Mesendoderm (in vitro differentiated cells): Measurements from ENCODE around the gene OTOP3.

Source experiments
- DNase-seq: peaks from one replicate; pipeline ENCODE4 v3.0.0; 2013
- H2AK5ac ChIP-seq: 2 replicates; pipeline ENCODE4 v1.6.1; 2013; ENCODE audit warnings: low read length, inconsistent platforms
- H2BK120ac ChIP-seq: 2 replicates; pipeline ENCODE4 v1.6.1; 2013; ENCODE audit warnings: low read depth, mild to moderate bottlenecking, low read length, moderate library complexity, mixed read lengths
- H2BK15ac ChIP-seq: replicated peaks from 2 replicates; pipeline ENCODE4 v1.6.1; 2013; ENCODE audit warnings: low read depth, mild to moderate bottlenecking, moderate library complexity
- H2BK5ac ChIP-seq: 2 replicates; pipeline ENCODE4 v1.6.1; 2013; ENCODE audit warnings: low read length, inconsistent platforms
- H3K18ac ChIP-seq: 2 replicates; pipeline ENCODE4 v1.6.1; 2013; ENCODE audit warnings: mild to moderate bottlenecking, low read length, mixed read lengths
- H3K23ac ChIP-seq: one replicate; pipeline ENCODE4 v1.6.1; 2013; ENCODE audit warnings: low read length
- H3K27ac ChIP-seq: 2 replicates; pipeline ENCODE4 v1.5.1; 2013; ENCODE audit warnings: low read depth, mild to moderate bottlenecking, inconsistent platforms, low read length, moderate library complexity
- H3K27me3 ChIP-seq: 2 replicates; pipeline ENCODE4 v1.6.1; 2013; ENCODE audit warnings: low read length, control low read depth, mild to moderate bottlenecking, inconsistent platforms; ENCODE audit not compliant: insufficient read depth, poor library complexity
- H3K36me3 ChIP-seq: 2 replicates; pipeline ENCODE4 v1.6.1; 2013; ENCODE audit warnings: low read length, inconsistent platforms; ENCODE audit not compliant: control insufficient read depth, insufficient read depth
- H3K4ac ChIP-seq: one replicate; pipeline ENCODE4 v1.6.1; 2013; ENCODE audit warnings: low read depth, mild to moderate bottlenecking, low read length, moderate library complexity
- H3K4me1 ChIP-seq: 2 replicates; pipeline ENCODE4 v1.6.1; 2013; ENCODE audit warnings: low read depth, low read length, inconsistent platforms; ENCODE audit not compliant: control insufficient read depth
- H3K4me2 ChIP-seq: 2 replicates; pipeline ENCODE4 v1.6.1; 2013; ENCODE audit warnings: low read length
- H3K4me3 ChIP-seq: 2 replicates; pipeline ENCODE4 v1.5.1; 2013; ENCODE audit warnings: mild to moderate bottlenecking, low read length
- H3K56ac ChIP-seq: one replicate; pipeline ENCODE4 v1.6.1; 2013; ENCODE audit warnings: low read length
- H3K79me1 ChIP-seq: 2 replicates; pipeline ENCODE4 v1.6.1; 2013; ENCODE audit warnings: low read length, inconsistent platforms
- H3K79me2 ChIP-seq: 2 replicates; pipeline ENCODE4 v1.6.1; 2013; ENCODE audit warnings: mild to moderate bottlenecking, low read length; ENCODE audit not compliant: control insufficient read depth, insufficient read depth
- H3K9ac ChIP-seq: 2 replicates; pipeline ENCODE4 v1.6.1; 2013; ENCODE audit warnings: low read length, inconsistent platforms
- H4K5ac ChIP-seq: one replicate; pipeline ENCODE4 v1.6.1; 2013; ENCODE audit warnings: low read length
- H4K8ac ChIP-seq: one replicate; pipeline ENCODE4 v1.6.1; 2013; ENCODE audit warnings: low read depth, mild to moderate bottlenecking, control low read depth, low read length, moderate library complexity
- WGBS: extraction: QIAGEN DNeasy Blood & Tissue Kit; methylation state at CpG from one replicate; pipeline ENCODE4 v1.1.7; 2013; ENCODE audit warnings: low lambda C conversion rate, missing lambda C conversion rate; ENCODE audit not compliant: insufficient coverage; ENCODE audit errors: extremely low coverage; 5-methylcytosine and 5-hydroxymethylcytosine counted together

The OTOP3 gene

DNA sequence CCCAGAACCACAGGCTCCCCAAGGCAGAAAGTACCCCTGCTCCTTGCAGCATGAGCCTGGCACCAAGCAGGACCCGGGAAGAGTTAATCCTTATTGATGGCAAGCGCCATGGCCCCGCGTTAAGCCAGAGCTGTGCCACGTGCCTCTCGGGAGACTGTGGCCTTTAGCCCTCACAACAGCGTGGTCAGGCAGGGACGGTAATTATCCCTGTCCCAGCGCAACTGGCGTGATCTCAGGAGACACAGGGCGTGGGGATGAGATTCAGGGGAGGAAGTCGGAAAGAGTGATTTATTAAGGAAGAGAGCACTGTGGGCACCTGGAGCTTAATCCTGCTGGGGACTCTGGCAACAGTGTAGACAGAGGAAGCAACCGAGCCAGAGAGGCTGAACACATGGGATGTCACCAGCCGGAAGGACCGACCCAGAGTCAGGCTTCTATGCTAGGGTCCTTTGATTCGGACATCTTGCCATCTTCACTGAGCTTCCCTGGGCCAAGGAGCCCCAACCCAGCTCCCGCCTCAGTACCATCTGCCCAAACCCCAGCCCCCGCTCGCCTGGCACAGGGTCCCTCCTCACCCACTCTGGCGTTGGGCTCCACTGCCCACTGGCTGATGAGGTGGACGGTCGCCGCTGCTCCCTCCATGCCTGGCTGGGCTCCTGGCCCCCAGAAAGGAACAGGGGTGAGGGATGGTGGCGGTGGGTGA lies 16.9 kb downstream of the OTOP3 start:
- no peak overlapping the region for H3K56ac ChIP-seq
- no peak overlapping the region for H3K27ac ChIP-seq
- no peaks in the 10 kb centered on the region for H3K79me1 ChIP-seq
- H4K5ac ChIP-seq: no peak overlapping the region
- H3K79me2 ChIP-seq: no peaks in the 10 kb centered on the region
- H2BK120ac ChIP-seq: no peak overlapping the region
- no peak overlapping the region for H3K4ac ChIP-seq
- DNase-seq: no peak
- no CpG with 5 or more reads among the region's 24 CpGs for WGBS
- H3K4me3 ChIP-seq: no peak overlapping the region
- H3K27me3 ChIP-seq: no peaks in the 10 kb centered on the region
- no peak overlapping the region for H2AK5ac ChIP-seq
- no peak overlapping the region for H3K9ac ChIP-seq
- no peak overlapping the region for H2BK5ac ChIP-seq
- no peak overlapping the region for H3K18ac ChIP-seq
- H2BK15ac ChIP-seq: no peak overlapping the region
- H3K4me1 ChIP-seq: no peaks in the 10 kb centered on the region
- H3K4me2 ChIP-seq: no peak overlapping the region
- no peak overlapping the region for H3K23ac ChIP-seq
- H4K8ac ChIP-seq: no peak overlapping the region
- H3K36me3 ChIP-seq: no peaks in the 10 kb centered on the region

DNA sequence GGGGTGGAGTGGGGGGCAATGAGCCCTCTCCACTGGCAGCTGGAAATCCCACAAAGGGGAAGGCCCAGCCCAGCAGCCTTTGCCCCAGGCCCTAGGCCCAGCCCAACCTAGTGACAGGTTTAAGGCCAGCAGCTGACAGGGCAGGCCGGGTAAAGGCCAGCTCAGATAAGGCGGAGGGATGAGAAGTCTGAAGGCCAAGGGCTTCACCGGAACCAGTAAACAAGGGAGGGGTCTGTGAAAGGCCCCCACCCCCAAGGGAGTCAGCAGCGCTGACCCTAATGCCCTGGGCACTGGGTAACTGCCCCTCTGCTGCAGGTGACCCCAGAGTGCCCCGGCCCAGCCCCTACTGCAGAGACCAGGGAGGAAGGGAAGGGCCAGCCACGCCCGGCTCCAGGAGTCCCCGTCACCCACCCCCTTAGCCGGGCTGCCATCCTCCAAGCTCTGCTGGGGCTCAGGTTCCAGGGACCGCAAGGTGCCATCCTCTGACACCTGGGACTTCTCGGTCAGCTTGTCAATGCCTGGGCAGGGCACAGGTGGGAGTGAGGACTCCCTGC lies 17.5 kb downstream of the OTOP3 start:
- Histone ChIP-seq H3K4ac (no peak overlapping the region), H3K23ac (no peak overlapping the region), H2AK5ac (no peak overlapping the region), H3K79me1 (no peaks in the 10 kb centered on the region), H3K4me2 (no peak overlapping the region), H3K4me3 (no peak overlapping the region), H3K9ac (no peak overlapping the region), H2BK120ac (no peak overlapping the region), H3K27me3 (no peaks in the 10 kb centered on the region), H3K56ac (no peak overlapping the region), H2BK15ac (no peak overlapping the region), H3K79me2 (no peaks in the 10 kb centered on the region), H4K8ac (no peak overlapping the region), H3K27ac (no peak overlapping the region), H3K4me1 (no peaks in the 10 kb centered on the region), H4K5ac (no peak overlapping the region), H3K36me3 (no peaks in the 10 kb centered on the region), H3K18ac (no peak overlapping the region), H2BK5ac (no peak overlapping the region)
- no CpG with 5 or more reads among the region's 11 CpGs for WGBS
- DNase-seq: no peak

DNA sequence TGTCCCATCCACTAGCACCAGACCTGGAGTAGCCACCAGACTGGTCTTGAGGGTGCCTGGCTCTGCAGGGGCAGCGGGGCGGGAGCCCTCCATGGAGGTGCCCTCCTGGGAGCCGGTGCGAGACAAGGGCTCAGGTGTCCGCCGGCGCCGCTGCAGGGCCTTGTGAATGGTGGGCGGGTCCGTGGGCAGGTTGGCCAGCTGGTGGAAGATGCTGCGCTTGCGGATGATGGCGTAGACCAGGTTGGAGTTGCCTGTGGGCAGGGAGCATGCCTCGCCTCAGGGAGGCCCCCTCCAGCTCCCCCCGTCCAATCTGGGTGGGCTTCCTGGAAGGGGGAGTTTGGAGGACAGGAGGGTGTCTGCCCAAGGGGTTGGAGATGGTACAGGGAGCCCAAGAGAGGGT lies 18.4 kb downstream of the OTOP3 start:
- Histone ChIP-seq H3K23ac (no peak overlapping the region), H3K4me3 (no peak overlapping the region), H3K9ac (no peak overlapping the region), H2BK120ac (no peak overlapping the region), H2AK5ac (no peak overlapping the region), H2BK5ac (no peak overlapping the region), H2BK15ac (no peak overlapping the region), H3K56ac (no peak overlapping the region), H4K8ac (no peak overlapping the region), H4K5ac (no peak overlapping the region), H3K4me2 (no peak overlapping the region), H3K27ac (no peak overlapping the region), H3K18ac (no peak overlapping the region), H3K4ac (no peak overlapping the region), H3K27me3 (no peaks in the 10 kb centered on the region), H3K36me3 (no peaks in the 10 kb centered on the region), H3K79me2 (no peaks in the 10 kb centered on the region), H3K4me1 (no peaks in the 10 kb centered on the region), H3K79me1 (no peaks in the 10 kb centered on the region)
- DNase-seq: no peak
- no CpG with 5 or more reads among the region's 15 CpGs for WGBS

DNA sequence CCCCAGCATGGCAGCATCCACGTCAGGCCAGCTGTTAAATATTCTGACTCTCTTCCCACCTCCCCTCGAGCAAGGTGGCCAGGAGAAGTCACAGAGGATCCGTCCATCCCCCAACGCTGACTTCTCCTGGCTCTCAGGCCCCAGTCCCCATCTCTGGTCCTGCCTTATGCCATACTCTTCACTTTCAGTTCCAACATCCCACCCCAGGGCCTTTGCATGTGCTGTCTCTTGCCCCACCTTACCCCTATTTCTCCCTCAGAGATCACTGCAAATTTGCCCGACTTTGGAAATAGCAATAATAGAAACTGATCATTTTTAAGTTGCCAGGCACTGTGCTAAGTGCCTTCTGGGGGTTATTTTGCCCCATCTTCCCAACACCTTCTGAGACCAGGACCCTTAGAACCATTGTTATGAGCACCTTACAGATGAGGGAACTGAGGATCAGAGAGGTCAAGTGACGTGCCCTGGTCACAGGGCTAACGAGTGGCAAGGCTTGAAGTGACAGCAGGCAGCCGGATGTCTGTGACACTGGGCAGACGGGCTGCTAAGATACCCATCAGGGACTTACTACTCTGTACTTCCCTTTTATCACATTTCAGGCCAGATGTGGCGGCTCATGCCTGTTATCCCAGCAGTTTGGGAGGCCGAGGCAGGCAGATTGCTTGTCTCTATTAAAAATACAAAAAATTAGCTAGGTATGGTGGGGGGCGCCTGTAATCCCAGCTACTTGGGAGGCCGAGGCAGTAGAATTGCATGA lies 19.1 kb downstream of the OTOP3 start:
- H3K27me3 ChIP-seq: no peaks in the 10 kb centered on the region
- no peaks in the 10 kb centered on the region for H3K79me1 ChIP-seq
- no peak overlapping the region for H2BK5ac ChIP-seq
- H3K79me2 ChIP-seq: no peaks in the 10 kb centered on the region
- no peak overlapping the region for H3K4ac ChIP-seq
- no peaks in the 10 kb centered on the region for H3K4me1 ChIP-seq
- no peak overlapping the region for H4K8ac ChIP-seq
- H3K4me2 ChIP-seq: no peak overlapping the region
- no peak for DNase-seq
- H3K18ac ChIP-seq: no peak overlapping the region
- no CpG with 5 or more reads among the region's 13 CpGs for WGBS
- no peaks in the 10 kb centered on the region for H3K36me3 ChIP-seq
- H4K5ac ChIP-seq: no peak overlapping the region
- no peak overlapping the region for H3K27ac ChIP-seq
- no peak overlapping the region for H3K23ac ChIP-seq
- H2BK120ac ChIP-seq: no peak overlapping the region
- H3K56ac ChIP-seq: no peak overlapping the region
- no peak overlapping the region for H3K9ac ChIP-seq
- no peak overlapping the region for H2AK5ac ChIP-seq
- no peak overlapping the region for H2BK15ac ChIP-seq
- no peak overlapping the region for H3K4me3 ChIP-seq

- Histone ChIP-seq H3K36me3 (no peaks in the 10 kb centered on the region), H2BK15ac (no peak overlapping the region), H3K56ac (no peak overlapping the region), H4K5ac (no peak overlapping the region), H2AK5ac (no peak overlapping the region), H2BK5ac (no peak overlapping the region), H3K4ac (no peak overlapping the region), H3K79me2 (no peaks in the 10 kb centered on the region), H3K27me3 (no peaks in the 10 kb centered on the region), H2BK120ac (no peak overlapping the region), H3K4me3 (no peak overlapping the region), H3K18ac (no peak overlapping the region), H3K79me1 (no peaks in the 10 kb centered on the region), H4K8ac (no peak overlapping the region), H3K4me1 (no peaks in the 10 kb centered on the region), H3K4me2 (no peak overlapping the region), H3K27ac (no peak overlapping the region), H3K9ac (no peak overlapping the region), H3K23ac (no peak overlapping the region)
- WGBS: no CpG with 5 or more reads among the region's 4 CpGs
- no peak for DNase-seq
Measured at GRCh38 chr17:74956093-74956492, 20.4 kb downstream of the OTOP3 start.
